ENCODE data around the gene RAD18.

DNA sequence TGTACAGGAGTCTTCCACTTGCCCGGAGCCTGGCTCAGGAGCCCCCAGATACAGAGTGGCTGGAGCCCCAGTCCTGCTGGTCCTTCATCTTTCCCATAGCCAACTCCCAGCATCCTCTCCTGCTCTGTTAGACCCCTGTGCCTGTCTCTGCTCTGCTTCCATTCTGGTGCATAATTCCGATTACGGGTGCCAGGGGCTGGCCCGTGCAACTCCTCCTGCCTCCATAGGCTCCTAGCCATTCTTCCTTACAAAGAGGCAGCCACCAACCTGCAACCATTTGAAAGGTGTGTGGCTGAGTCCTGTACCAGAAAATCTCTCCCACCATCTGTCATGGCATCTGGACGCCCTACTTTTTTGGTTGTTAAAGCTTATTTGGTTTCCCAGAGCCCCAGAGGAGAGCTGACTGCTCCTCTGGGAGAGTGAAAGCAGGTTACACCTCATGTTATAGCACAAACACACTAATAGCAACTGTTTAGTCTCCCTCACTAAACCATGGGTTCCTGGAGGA, 5.2 kb upstream of the RAD18 start:
- TF ChIP-seq, protein P1, sequence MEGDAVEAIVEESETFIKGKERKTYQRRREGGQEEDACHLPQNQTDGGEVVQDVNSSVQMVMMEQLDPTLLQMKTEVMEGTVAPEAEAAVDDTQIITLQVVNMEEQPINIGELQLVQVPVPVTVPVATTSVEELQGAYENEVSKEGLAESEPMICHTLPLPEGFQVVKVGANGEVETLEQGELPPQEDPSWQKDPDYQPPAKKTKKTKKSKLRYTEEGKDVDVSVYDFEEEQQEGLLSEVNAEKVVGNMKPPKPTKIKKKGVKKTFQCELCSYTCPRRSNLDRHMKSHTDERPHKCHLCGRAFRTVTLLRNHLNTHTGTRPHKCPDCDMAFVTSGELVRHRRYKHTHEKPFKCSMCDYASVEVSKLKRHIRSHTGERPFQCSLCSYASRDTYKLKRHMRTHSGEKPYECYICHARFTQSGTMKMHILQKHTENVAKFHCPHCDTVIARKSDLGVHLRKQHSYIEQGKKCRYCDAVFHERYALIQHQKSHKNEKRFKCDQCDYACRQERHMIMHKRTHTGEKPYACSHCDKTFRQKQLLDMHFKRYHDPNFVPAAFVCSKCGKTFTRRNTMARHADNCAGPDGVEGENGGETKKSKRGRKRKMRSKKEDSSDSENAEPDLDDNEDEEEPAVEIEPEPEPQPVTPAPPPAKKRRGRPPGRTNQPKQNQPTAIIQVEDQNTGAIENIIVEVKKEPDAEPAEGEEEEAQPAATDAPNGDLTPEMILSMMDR (IDR thresholded peaks at IDR 0.05; ENCODE audit: low read length) = no peak
- no peak for TF ChIP-seq EZH2phosphoT487 (IDR thresholded peaks at IDR 0.05; ENCODE audit: low read length)
